ENCODE results near the gene ATP8B3.
A peak's percentile ranks its signal among the peaks of the same experiment; 100 is the strongest.

Gene ATP8B3

GRCh38 chr19:1757468-1758230 lies 54.4 kb downstream of the ATP8B3 start:
- no peak for DNase-seq (ENCODE audit: low spot score)

- DNase-seq (ENCODE audit: low spot score): no peak
These were observed 55.2 kb downstream of the ATP8B3 start for GRCh38 chr19:1756705-1757465.

GRCh38 chr19:1756264-1756663 lies 55.8 kb downstream of the ATP8B3 start:
- DNase-seq (ENCODE audit: low spot score): peak; percentile 77

- DNase-seq (ENCODE audit: low spot score): no peak
These were observed 56.5 kb downstream of the ATP8B3 start for GRCh38 chr19:1755467-1756171.

- DNase-seq (ENCODE audit: low spot score): peak; percentile 96
These were observed 57.2 kb downstream of the ATP8B3 start for GRCh38 chr19:1754636-1755466.

GRCh38 chr19:1754018-1754635 lies 57.9 kb downstream of the ATP8B3 start:
- no peak for DNase-seq (ENCODE audit: low spot score)

- no peak for DNase-seq (ENCODE audit: low spot score)
These were observed 59.0 kb downstream of the ATP8B3 start, which contains the start of gene ONECUT3 for GRCh38 chr19:1752757-1753728. Gene ONECUT3 (plus strand): TSS chr19:1753506. CDS start chr19:1753663, 157 bp downstream.

- no peak for DNase-seq (ENCODE audit: low spot score)
These were observed 59.9 kb downstream of the ATP8B3 start for GRCh38 chr19:1752009-1752756.

- no peak for DNase-seq (ENCODE audit: low spot score)
These were observed 60.6 kb downstream of the ATP8B3 start for GRCh38 chr19:1751367-1752008.

GRCh38 chr19:1750343-1751021 lies 61.6 kb downstream of the ATP8B3 start:
- DNase-seq (ENCODE audit: low spot score): no peak

GRCh38 chr19:1749373-1750342 lies 62.4 kb downstream of the ATP8B3 start:
- no peak for DNase-seq (ENCODE audit: low spot score)

- no peak for DNase-seq (ENCODE audit: low spot score)
These were observed 63.2 kb downstream of the ATP8B3 start for GRCh38 chr19:1748873-1749341.

GRCh38 chr19:1748115-1748872 lies 63.8 kb downstream of the ATP8B3 start:
- DNase-seq (ENCODE audit: low spot score): no peak

- DNase-seq (ENCODE audit: low spot score): no peak
These were observed 64.6 kb downstream of the ATP8B3 start for GRCh38 chr19:1747285-1748114.

Measured in HuH-7.5 (cell line).